ENCODE data around the gene SCRG1.
A peak's percentile ranks its signal among the peaks of the same experiment; 100 is the strongest.

The SCRG1 gene

DNA sequence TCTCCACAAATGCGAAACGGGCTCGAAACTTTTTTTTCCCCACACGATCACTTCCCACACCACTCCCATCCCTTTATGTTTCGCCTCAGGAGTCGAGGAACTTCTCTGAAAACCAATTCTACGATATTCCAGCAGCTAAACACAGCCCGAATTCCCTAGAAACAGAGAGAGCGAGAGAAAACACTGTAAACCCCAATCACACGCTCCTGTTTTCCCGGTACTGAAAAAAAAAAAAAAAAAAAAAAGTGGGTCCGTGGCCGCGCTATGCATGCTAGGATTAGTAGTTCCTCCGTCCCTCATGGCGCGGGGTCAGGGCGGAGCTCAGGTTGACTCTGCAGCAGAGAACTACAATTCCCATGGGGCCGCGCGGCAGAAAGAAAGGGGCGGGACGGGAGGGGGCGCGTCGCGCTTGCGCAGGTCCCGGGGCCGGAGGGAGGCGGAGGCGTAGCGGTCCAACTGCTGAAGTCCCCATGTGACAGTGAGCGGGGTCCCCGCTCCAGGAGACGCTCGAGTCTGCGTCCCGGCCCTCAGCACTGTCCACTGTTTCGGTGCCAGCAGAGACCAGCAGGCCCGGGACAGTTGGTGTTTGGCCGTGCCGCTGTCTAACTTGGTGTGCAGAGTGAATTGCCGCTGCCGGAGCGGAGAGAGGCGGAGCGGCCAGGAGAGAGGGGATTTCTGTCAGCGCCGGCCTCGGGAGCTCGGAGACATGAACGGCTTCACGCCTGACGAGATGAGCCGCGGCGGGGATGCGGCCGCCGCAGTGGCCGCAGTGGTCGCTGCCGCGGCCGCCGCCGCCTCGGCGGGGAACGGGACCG lies 28.2 kb downstream of the SCRG1 start, which contains the start of gene SAP30:
SAP30 (plus strand) TSS at position 478 of the 815 bp plus-strand sequence; CDS start at position 707, 229 bp downstream.
- H3K4me3 ChIP-seq (ENCODE audit: low read depth, low read length), result peak within 1 kb of the TSS; percentile 98
- DNase-seq (ENCODE audit: low read depth), result peak; percentile 98
- TF ChIP-seq, protein P1, sequence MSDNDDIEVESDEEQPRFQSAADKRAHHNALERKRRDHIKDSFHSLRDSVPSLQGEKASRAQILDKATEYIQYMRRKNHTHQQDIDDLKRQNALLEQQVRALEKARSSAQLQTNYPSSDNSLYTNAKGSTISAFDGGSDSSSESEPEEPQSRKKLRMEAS (IDR thresholded peaks at IDR 0.05; ENCODE audit: low read depth, low read length), result peak; percentile 66
- TF ChIP-seq POLR2A (IDR thresholded peaks at IDR 0.05; ENCODE audit: extremely low read depth, insufficient read length) (peak; percentile 91), MYC (IDR thresholded peaks at IDR 0.05; ENCODE audit: low read depth, low read length) (no peak)
- TF ChIP-seq, protein P2, sequence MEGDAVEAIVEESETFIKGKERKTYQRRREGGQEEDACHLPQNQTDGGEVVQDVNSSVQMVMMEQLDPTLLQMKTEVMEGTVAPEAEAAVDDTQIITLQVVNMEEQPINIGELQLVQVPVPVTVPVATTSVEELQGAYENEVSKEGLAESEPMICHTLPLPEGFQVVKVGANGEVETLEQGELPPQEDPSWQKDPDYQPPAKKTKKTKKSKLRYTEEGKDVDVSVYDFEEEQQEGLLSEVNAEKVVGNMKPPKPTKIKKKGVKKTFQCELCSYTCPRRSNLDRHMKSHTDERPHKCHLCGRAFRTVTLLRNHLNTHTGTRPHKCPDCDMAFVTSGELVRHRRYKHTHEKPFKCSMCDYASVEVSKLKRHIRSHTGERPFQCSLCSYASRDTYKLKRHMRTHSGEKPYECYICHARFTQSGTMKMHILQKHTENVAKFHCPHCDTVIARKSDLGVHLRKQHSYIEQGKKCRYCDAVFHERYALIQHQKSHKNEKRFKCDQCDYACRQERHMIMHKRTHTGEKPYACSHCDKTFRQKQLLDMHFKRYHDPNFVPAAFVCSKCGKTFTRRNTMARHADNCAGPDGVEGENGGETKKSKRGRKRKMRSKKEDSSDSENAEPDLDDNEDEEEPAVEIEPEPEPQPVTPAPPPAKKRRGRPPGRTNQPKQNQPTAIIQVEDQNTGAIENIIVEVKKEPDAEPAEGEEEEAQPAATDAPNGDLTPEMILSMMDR (IDR thresholded peaks at IDR 0.05; ENCODE audit: low read depth, low read length), result no peak

DNA sequence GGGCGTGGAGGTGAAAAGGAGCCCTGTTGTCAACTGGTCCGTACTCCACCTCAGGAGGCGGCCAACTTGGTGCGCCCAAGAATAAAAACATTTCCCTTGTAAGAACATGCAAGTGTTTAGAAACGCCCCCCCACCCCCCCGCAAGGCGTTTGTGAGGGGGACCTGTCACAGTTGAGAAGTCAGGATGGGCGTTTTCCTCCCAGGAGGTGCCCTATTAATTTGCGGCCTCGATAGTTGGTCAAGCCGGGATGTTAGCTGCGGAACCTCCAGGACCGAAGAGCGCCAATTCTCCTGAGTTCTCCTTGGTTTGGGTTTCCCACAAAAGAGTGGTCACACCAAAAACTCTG lies 28.8 kb downstream of the SCRG1 start:
- TF ChIP-seq MYC (IDR thresholded peaks at IDR 0.05; ENCODE audit: low read depth, low read length), result no peak
- TF ChIP-seq, protein P2 (IDR thresholded peaks at IDR 0.05; ENCODE audit: low read depth, low read length), result no peak
- TF ChIP-seq, protein P1 (IDR thresholded peaks at IDR 0.05; ENCODE audit: low read depth, low read length), result no peak
- TF ChIP-seq POLR2A (IDR thresholded peaks at IDR 0.05; ENCODE audit: extremely low read depth, insufficient read length), result no peak
- peak; percentile 71 for DNase-seq (ENCODE audit: low read depth)

DNA sequence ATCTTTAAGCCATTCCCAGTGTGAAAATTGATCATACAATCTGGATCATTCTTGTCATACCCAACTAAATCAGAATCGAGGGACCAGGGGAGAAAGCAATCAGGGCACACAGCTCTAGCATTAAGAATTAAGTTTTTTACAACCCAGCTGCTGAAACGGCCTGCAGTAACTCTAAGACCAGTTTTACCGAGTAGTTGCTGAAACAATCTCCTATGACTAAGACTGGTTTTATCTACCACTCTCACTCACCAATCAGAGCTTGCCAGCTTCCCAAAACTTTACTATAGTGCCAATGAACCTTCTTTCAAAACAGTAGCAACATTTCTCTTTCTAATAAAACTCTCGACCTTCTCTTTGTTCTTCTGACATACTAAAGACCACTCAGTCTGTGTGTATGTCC lies 31.0 kb downstream of the SCRG1 start:
- no peak for DNase-seq (ENCODE audit: low read depth)
- TF ChIP-seq, protein P2 (IDR thresholded peaks at IDR 0.05; ENCODE audit: low read depth, low read length), result no peak
- TF ChIP-seq POLR2A (IDR thresholded peaks at IDR 0.05; ENCODE audit: extremely low read depth, insufficient read length) (no peak), MYC (IDR thresholded peaks at IDR 0.05; ENCODE audit: low read depth, low read length) (no peak)
- TF ChIP-seq, protein P1 (IDR thresholded peaks at IDR 0.05; ENCODE audit: low read depth, low read length), result no peak
- H3K4me3 ChIP-seq (ENCODE audit: low read depth, low read length), result peak overlapping the region; percentile 1

More for the DNA sequence above, 28.8 kb downstream of the SCRG1 start:
- H3K4me3 ChIP-seq (ENCODE audit: low read depth, low read length), result peak overlapping the region; percentile 98

DNA sequence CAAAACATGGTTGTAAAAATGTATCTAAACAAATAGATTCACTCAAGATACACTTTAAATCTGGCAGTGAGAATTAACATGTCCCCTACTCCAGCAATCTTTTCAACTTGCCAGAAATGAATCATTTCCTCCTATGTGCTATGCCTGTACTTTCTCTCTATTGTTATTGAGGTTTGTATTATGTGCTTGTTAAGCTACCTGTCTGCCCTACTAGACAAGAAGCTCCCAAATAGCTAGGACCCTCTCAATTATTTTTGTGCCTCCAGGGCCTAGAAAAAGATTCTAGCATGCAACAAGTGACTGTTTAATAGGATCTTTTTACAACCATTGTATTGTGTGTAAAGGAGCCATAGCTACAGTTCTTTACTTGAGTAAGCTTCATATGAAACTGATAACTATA lies 31.6 kb downstream of the SCRG1 start:
- DNase-seq (ENCODE audit: low read depth), result no peak
- TF ChIP-seq, protein P1 (IDR thresholded peaks at IDR 0.05; ENCODE audit: low read depth, low read length), result no peak
- no peak for TF ChIP-seq POLR2A (IDR thresholded peaks at IDR 0.05; ENCODE audit: extremely low read depth, insufficient read length)
- TF ChIP-seq, protein P2 (IDR thresholded peaks at IDR 0.05; ENCODE audit: low read depth, low read length), result no peak
- TF ChIP-seq MYC (IDR thresholded peaks at IDR 0.05; ENCODE audit: low read depth, low read length), result no peak
- H3K4me3 ChIP-seq (ENCODE audit: low read depth, low read length), result no peak overlapping the region

DNA sequence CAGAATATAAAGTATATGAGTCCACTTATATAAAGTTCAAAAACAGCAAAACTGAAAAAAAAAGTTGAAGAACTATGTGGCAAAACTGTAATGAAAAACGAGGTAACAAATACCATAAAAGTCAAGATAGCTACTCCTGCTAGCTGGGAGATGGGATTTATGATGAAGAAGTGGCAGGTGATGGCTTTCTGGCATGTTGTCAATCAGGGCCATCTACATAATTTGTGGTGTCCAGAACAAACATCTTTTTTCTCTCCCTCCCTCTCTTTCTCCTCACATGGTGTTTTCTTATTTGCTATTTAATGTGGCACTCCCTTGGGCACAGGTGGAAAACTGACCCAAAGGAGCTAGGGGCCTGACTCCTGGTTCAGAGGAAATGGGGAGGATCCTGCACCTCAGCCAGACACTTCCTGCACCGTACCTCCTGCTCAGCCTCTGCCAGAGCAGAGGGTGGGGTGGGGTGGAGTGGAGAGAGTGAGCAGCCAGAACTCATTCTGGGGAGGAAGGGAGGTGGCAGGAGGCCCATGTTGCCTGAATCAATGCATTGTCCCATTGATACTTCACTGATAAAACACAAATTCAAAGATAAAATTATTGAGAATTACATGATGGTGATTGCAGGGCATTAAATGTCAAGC lies 33.4 kb downstream of the SCRG1 start:
- no peak for DNase-seq (ENCODE audit: low read depth)
- no peak overlapping the region for H3K4me3 ChIP-seq (ENCODE audit: low read depth, low read length)
- no peak for TF ChIP-seq MYC (IDR thresholded peaks at IDR 0.05; ENCODE audit: low read depth, low read length)
- TF ChIP-seq, protein P1 (IDR thresholded peaks at IDR 0.05; ENCODE audit: low read depth, low read length), result no peak
- TF ChIP-seq POLR2A (IDR thresholded peaks at IDR 0.05; ENCODE audit: extremely low read depth, insufficient read length), result no peak

DNA sequence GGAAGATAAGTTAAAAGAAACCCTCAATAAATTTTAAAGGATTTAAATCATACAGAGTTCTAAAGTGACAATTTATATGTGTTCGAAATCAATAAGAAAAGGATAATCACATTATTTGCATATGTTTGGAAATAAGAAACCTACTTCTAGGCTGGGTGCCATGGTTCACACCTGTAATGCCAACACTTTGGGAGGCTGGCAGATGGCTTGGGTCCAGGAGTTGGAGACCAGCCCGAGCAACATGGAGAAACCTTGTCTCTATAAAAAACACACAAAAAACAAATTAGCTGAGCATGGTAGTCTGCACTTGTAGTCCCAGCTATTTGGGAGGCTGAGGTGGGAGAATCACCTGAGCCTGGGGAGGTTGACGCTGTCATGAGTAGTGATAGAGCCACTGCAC lies 36.2 kb downstream of the SCRG1 start:
- no peak for DNase-seq (ENCODE audit: low read depth)
- TF ChIP-seq, protein P2 (IDR thresholded peaks at IDR 0.05; ENCODE audit: low read depth, low read length), result no peak
- TF ChIP-seq POLR2A (IDR thresholded peaks at IDR 0.05; ENCODE audit: extremely low read depth, insufficient read length) (no peak), MYC (IDR thresholded peaks at IDR 0.05; ENCODE audit: low read depth, low read length) (no peak)
- TF ChIP-seq, protein P1 (IDR thresholded peaks at IDR 0.05; ENCODE audit: low read depth, low read length), result no peak
- no peak overlapping the region for H3K4me3 ChIP-seq (ENCODE audit: low read depth, low read length)

Measured in NB4 (cell line).